Panc1 (cell line): Measurements from ENCODE around the gene CFL2.

ENCODE experiments used
- CTCF ChIP-seq: fragments of 450-650 bp; IDR thresholded peaks from 2 replicates; pipeline ENCODE4 v1.5.1; 2017; ENCODE audit warnings: mild to moderate bottlenecking
- POLR2AphosphoS5 ChIP-seq: IDR thresholded peaks from 2 replicates; pipeline ENCODE4 v1.6.1; 2012; ENCODE audit warnings: mild to moderate bottlenecking, low read depth, low read length, moderate library complexity
- REST ChIP-seq, 2 experiments: IDR thresholded peaks; 2 replicates each; pipeline ENCODE4 v1.6.1; 2011 to 2012; ENCODE audit warnings: low read depth in 2 of 2, control low read depth in 1 of 2, low read length in 1 of 2, mild to moderate bottlenecking in 1 of 2, moderate library complexity in 1 of 2; ENCODE audit not compliant: insufficient read depth in 1 of 2
- SIN3A ChIP-seq: IDR thresholded peaks from 2 replicates; pipeline ENCODE4 v1.6.1; 2012; ENCODE audit warnings: low read depth, mild to moderate bottlenecking, low read length, moderate library complexity, borderline replicate concordance; ENCODE audit not compliant: insufficient read depth

- TF ChIP-seq POLR2AphosphoS5 = no peak
- no peak for TF ChIP-seq CTCF
- no peak for TF ChIP-seq SIN3A
- no peak for TF ChIP-seq REST (IDR thresholded peaks at IDR 0.05; ENCODE audit: insufficient read depth in 1 of 2, low read depth in 2 of 2, low read length in 1 of 2)
Observed at GRCh38 chr14:34667007-34667406, 47.4 kb downstream of the CFL2 start.
